HG03565 (cell line): Measurements from ENCODE around the gene RAB7B.
A peak's percentile ranks its signal among the peaks of the same experiment; 100 is the strongest.
"Not testable (repeated sequence)": the region's sequence is repeated elsewhere in the genome, so short reads cannot be mapped to it uniquely, and the experiment has no call there.

ENCODE experiments used
- ATAC-seq: cut with Tn5 transposase; IDR thresholded peaks from one replicate; pipeline ENCODE4 v1.9.1; 2021; ENCODE audit warnings: mild to moderate bottlenecking, moderate library complexity; ENCODE audit not compliant: unreplicated experiment

The RAB7B gene, protein sequence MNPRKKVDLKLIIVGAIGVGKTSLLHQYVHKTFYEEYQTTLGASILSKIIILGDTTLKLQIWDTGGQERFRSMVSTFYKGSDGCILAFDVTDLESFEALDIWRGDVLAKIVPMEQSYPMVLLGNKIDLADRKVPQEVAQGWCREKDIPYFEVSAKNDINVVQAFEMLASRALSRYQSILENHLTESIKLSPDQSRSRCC

GRCh38 chr1:206002871-206003801, at the start of gene RAB7B:
RAB7B (minus strand) TSS chr1:206003395; CDS start chr1:205994135, 9,260 bp downstream.
- ATAC-seq: no peak

DNA sequence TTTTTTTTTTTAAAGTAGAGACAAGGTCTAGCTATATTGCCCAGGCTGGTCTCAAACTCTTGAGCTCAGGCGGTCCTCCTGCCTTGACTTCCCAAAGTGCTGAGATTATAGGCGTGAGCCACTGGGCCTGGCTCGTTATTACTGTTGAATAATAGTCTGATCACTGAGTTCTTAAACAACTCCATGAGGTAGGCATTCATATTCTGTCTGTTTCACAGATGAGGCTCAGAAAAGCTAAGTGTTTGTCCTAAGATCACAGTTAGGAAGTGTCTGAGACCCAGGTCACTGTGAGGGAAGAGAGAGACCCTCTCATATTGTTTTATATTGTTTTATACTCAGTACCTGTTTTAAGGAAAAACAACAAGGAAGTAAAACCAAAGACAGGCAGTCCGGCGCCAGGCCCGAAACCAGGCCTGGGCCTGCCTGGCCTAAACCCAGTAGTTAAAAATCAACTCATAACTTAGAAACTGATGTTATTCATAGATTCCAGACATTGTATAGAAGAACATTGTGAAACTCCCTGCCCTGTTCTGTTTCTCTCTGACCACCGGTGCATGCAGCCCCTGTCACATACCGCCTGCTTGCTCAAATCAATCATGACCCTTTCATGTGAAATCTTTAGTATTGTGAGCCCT, 49.2 kb upstream of the RAB7B start:
- not testable (repeated sequence) for ATAC-seq

DNA sequence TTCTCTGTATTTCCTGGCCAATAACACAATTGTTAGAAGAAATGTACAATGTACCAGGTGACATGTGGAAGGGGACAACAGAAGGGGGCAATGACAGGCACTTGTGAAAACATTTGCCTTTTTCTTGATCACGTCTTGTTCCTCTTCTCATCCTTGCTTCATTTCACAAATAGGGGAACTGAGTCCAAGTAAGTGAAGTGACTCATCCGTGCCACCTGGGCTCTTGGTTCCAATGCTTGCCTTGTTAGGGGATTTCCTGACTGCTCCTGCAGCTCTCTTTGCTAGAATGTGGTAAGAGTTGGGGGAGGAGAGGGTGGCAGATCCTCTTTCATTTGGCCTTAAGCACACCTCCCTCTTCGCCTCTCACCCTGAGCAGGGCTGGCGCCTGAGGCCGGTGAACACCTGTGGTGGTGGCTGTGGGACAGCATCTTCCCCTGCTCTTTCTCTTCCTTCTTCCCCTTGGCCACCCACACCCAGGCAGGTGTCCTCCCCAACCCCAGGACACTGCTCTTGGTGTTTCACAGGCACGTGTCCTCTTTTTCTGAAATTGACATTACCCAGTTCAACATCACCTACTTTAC, 47.5 kb upstream of the RAB7B start:
- ATAC-seq: peak; percentile 67

DNA sequence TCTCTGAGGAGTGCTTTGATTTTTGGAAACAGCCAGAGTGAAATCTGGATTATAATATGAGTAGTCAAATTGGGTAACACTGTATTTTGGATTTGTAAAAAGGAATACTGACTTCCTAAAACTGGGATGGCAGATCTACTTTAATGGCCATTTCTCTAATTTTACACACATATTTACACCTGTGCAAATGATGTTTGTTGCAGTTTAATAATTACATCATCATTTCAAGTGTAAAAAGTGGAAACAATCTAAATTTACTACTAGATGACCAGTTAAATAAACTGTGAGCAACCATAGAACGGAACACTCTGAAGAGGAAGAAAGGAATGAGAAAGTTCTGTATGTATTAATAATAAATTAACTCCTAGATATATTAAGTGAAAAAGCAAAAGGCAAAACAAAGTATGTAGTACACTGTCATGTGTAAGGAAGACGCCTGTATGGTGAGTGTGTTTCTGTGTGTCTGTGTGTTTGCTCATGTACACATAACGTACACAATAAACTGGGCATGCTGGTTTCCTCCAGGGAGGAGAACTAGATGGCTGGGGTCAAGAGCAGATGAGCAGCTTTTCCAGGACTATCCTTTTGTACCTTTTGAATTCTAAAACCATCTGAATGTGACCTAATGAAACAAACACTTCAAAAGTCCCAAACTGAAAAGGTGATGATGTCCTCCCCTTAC, 46.9 kb upstream of the RAB7B start:
- no peak for ATAC-seq

DNA sequence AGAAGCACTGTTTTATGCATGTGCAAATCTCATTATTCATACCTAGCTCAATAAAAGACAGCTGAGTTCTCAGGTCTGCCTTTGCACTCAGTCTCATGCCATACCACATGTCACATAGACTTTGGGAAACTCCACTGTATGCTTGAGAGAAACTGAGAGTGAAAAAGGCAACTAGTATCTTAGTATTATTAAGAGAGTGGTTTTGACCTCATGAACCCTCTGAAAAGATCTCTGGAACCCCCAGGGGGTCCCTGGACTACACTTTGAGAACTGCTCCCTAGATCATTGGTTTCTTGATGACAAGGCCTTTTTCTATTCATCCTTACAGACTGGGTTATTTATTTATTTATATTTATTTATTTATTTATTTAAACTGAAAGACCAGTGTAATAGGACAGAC, 46.1 kb upstream of the RAB7B start:
- peak; percentile 40 for ATAC-seq

DNA sequence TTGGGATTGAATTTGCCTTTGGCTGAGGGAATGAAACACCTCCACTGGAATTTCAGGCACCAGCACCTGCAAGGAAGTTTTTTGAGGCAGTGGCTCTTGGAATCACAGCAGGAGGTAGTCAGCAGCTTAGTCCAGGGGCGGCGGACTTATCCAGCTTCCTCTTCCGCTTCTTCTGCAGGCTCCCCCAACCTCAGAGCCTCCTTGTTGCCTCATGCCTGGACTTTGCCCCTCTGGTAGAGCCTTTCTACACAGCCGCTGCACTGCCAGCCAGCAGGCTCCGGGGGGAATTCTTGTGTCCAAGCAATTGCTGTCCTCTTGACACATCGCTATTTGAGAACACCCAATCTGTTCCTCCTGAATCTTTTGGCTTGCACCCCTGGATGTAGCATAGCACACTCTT, 45.4 kb upstream of the RAB7B start:
- ATAC-seq: no peak

DNA sequence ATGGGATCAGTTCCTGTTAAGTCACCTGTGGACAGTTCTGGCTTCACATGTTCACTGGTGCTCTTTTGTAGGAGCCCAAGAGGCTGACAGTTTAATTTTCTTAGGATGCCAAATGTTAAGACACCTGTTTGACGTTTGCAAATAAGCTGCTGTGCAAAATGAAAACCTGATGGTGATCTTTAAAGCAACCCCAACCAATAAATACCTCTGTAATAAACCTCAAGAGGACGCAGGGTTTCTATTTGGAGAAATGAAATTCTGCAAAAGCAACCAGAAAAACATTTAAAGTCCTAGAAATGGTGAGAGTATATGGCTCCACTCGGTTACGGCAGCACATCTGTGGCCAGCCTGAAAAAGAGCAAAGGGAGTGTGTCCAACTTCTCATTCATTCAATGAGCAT, 44.1 kb upstream of the RAB7B start:
- no peak for ATAC-seq

GRCh38 chr1:206041640-206042039, 38.4 kb upstream of the RAB7B start:
- peak; percentile 41 for ATAC-seq

- no peak for ATAC-seq
Observed at GRCh38 chr1:206040328-206040727, 37.1 kb upstream of the RAB7B start.

GRCh38 chr1:206039046-206039973, 36.1 kb upstream of the RAB7B start:
- no peak for ATAC-seq

DNA sequence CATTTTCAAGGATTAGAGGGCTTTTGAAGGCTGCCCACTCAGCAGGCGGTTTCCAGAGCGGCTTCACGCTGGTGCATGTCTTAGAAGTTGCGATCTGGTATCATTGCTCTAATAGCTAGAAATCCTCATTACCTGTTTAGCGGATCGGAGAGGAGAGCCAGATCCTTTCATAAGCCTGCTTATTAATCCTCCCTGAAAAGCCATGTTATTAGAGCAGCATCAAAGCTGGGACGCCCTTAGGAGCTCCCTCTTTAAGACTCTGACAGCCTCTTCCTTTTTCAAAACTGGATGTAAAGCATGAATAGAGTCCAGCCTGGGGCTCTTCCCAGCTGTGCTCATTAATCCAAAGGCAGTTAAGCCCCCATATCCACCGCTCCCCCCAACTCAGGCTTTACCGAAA, 34.4 kb upstream of the RAB7B start:
- ATAC-seq: no peak

DNA sequence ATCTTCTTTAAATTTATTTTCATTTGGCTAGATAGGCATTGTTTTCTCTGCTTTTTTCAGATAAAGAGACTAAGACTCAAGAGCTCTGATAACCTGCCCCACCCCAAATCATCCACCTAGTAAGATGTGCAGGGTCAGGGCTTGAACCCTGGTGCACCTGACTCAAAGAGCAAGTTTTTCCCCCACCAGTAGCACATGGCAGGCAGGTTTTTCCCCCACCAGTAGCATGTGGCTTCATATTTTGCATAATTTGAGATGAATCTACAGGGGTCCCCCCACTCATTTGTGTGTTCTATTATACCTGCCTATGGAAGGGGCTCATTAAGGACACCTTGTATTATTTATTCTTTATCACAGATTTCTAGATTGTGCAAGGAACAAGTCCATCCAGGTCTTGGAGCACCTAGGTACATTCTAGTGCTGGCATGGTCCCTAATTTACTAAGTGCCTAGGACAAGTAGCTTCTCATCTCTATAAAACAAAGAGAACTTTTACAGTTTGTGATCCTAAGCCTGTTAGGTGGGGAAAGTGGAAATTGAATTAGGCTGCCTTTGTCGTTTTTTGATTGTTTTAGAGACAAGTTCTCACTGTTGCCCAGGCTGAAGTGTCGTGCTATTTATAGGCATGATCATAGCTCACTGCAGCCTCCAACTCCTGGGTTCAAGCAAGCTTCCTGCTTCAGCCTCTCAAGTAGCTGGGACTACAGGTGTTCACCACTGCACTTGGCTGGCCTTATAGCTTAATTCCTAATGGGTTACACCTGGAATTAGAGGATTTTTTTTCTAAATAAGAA, 33.7 kb upstream of the RAB7B start:
- no peak for ATAC-seq

- no peak for ATAC-seq
Observed at GRCh38 chr1:206035027-206035426, 31.8 kb upstream of the RAB7B start.

DNA sequence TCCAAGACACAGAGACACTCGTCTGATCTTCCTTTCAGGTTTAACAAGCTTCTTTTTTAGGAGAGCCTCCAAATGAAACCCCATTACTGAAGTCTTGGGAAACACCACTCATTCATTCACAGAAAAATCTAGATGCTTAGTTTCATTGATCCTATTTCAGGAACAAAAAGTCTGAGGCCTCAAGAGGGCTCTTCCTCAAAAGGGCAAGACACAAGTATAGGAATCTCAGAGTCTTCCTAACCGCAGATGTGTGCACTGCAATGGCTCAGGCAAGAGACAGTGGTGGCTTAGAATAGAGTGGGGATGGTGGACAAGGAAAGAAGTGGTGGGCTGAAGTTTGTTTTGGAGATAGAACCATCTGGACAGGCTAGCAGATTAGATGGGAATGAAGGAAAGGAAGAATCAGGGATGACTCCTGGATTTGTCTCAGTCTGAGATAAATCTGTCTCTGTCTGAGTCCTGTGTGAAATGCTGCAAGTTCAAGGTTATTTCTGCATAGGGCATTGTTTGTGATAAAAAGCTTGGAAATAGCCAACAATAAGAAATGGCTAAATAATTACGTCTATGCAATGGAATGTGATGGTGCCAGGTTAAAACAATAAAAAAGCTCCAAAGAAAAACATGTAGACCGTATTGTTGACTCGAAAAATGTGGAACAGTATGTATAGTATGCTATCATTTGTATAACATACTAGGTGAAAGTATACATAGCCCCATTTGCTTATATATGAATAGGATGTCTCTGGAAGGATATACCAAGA, 29.4 kb upstream of the RAB7B start:
- no peak for ATAC-seq

- ATAC-seq: peak; percentile 60
Observed at GRCh38 chr1:206030714-206031113, 27.5 kb upstream of the RAB7B start.

DNA sequence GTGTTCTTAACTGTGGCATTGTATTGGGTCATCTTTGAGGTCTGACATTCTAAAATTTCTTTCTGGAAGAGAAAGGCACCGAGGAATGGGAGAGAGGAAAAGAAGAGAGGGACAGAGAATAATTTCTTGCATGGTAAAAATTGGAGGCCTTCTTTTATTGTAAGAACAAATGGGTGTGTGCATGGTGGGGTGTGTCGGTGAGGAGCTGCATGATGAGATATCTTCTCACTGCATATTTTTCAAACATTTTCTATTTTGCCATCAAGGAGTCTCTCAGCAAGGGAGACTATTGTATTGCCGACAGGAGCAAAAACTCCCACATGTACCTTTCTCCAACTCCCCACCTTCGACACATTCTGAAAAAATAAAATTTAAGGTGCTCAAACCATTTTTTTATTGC, 27.0 kb upstream of the RAB7B start:
- ATAC-seq: no peak

- no peak for ATAC-seq
Observed at GRCh38 chr1:206029484-206029883, 26.3 kb upstream of the RAB7B start.

GRCh38 chr1:206025283-206025820, 22.2 kb upstream of the RAB7B start:
- ATAC-seq: no peak
